GM12878 (cell line): ENCODE data around the gene FOLR3. TPM values are rescaled to one million over a fixed set of nuclear protein-coding genes. Genes with fewer than 3 reads are reported as not detected.

Experiments
- ATF3 ChIP-seq: IDR thresholded peaks from 2 replicates; pipeline ENCODE4 v1.6.1; 2011; ENCODE audit warnings: low read depth, mild to moderate bottlenecking, low read length, moderate library complexity, borderline replicate concordance; ENCODE audit errors: extremely low read depth
- CHD1 ChIP-seq: IDR thresholded peaks from 2 replicates; pipeline ENCODE4 v1.6.1; 2012; ENCODE audit warnings: low read depth, low read length, improper control_type of control experiment
- CREM ChIP-seq: IDR thresholded peaks from 2 replicates; pipeline ENCODE4 v1.6.1; 2014; ENCODE audit warnings: antibody characterized with exemption, low read depth
- E2F4 ChIP-seq: IDR thresholded peaks from 2 replicates; pipeline ENCODE4 v1.6.1; 2012; ENCODE audit warnings: low read depth, low read length, improper control_type of control experiment
- KLF5 ChIP-seq: fragments of 450-650 bp; IDR thresholded peaks from 2 replicates; pipeline ENCODE4 v1.6.1; 2014; ENCODE audit warnings: mild to moderate bottlenecking; ENCODE audit not compliant: partially characterized antibody
- MYC ChIP-seq: IDR thresholded peaks from 2 replicates; pipeline ENCODE4 v1.6.1; 2011; ENCODE audit warnings: mild to moderate bottlenecking, low read length, moderate library complexity, inconsistent platforms; ENCODE audit not compliant: insufficient read depth, insufficient replicate concordance, insufficient read length, severe bottlenecking
- PAX5 ChIP-seq: IDR thresholded peaks from 2 replicates; pipeline ENCODE4 v1.6.1; 2011; ENCODE audit warnings: low read depth, low read length, borderline replicate concordance
- PAX8 ChIP-seq: fragments of 450-650 bp; IDR thresholded peaks from 2 replicates; pipeline ENCODE4 v1.6.1; 2017; ENCODE audit warnings: mild to moderate bottlenecking, moderate library complexity
- PBX3 ChIP-seq: IDR thresholded peaks from 2 replicates; pipeline ENCODE4 v1.6.1; 2011; ENCODE audit warnings: mild to moderate bottlenecking, low read depth, low read length, moderate library complexity; ENCODE audit not compliant: insufficient replicate concordance
- POLR2A ChIP-seq: IDR thresholded peaks from 2 replicates; pipeline ENCODE4 v1.6.1; 2011; ENCODE audit warnings: low read depth, mild to moderate bottlenecking, low read length
- PRDM15 ChIP-seq: fragments of 450-650 bp; formaldehyde crosslinking; IDR thresholded peaks from 2 replicates; pipeline ENCODE4 v1.4.0; 2020; ENCODE audit warnings: mild to moderate bottlenecking, moderate library complexity
- RAD21 ChIP-seq: IDR thresholded peaks from 2 replicates; pipeline ENCODE4 v1.6.1; 2011; ENCODE audit warnings: mild to moderate bottlenecking, low read depth, low read length, moderate library complexity; ENCODE audit not compliant: insufficient read depth
- TBL1XR1 ChIP-seq: IDR thresholded peaks from 2 replicates; pipeline ENCODE4 v1.6.1; 2012; ENCODE audit warnings: low read depth, low read length, improper control_type of control experiment
- ZBTB11 ChIP-seq: fragments of 450-650 bp; formaldehyde crosslinking; IDR thresholded peaks from 2 replicates; pipeline ENCODE4 v1.5.0; 2022; ENCODE audit warnings: mild to moderate bottlenecking, missing genetic modification characterization
- ZZZ3 ChIP-seq: IDR thresholded peaks from 2 replicates; pipeline ENCODE4 v1.6.1; 2011; ENCODE audit warnings: low read depth; ENCODE audit not compliant: control insufficient read depth, insufficient read length
- polyA plus RNA-seq, 11 experiments: library from polyadenylated mRNA; depleted of rRNA in 4 of 11; unstranded in 6 of 11; stranded (reverse) in 5 of 11; fragments of >200 nt; fragmentation: Nextera tagmentation in 4 of 11; fragmentation: Illumina TruSeq in 1 of 11; extraction: Ambion mirVana in 4 of 11; extraction: Trizol in 1 of 11; gene quantifications; 1 replicate in 1 of 11; 2 replicates in 10 of 11; pipeline versions ENCODE4 v1.2.1 to v1.2.3, GENCODE V29; 2011 to 2016; ENCODE audit warnings: inconsistent platforms in 2 of 11, missing spikeins in 2 of 11, low read depth in 1 of 11
- total RNA-seq, 4 experiments: library from RNA; depleted of rRNA in 3 of 4; stranded (reverse); fragments of >200 nt in 3 of 4; fragmentation: Illumina TruSeq in 1 of 4; extraction: Trizol in 1 of 4; gene quantifications; 2 replicates each; pipeline versions ENCODE4 v1.2.1 to v1.2.3, GENCODE V29; 2013 to 2021
- TF ChIP-seq, protein P1 (sequence below): IDR thresholded peaks from 2 replicates; pipeline ENCODE4 v1.6.1; 2011; ENCODE audit warnings: borderline replicate concordance, low read depth, mild to moderate bottlenecking, moderate library complexity, low read length; ENCODE audit not compliant: insufficient read depth, poor library complexity, severe bottlenecking

FOLR3 gene
- total and polyA plus RNA-seq, 10 of the 15 experiments (the other 5 are each of a cell fraction or from before 2014, with no cell fraction given): not detected

- peak; percentile 60 for TF ChIP-seq ZBTB11 (CRISPR knock-in tag)
- TF ChIP-seq CHD1: no peak
- TF ChIP-seq KLF5: peak; percentile 64
- TF ChIP-seq ZZZ3: no peak
- TF ChIP-seq PAX5: peak; percentile 76; the same call in 1 of the 2 replicates
- peak; percentile 8; the same call in 1 of the 2 replicates for TF ChIP-seq TBL1XR1
- TF ChIP-seq RAD21: no peak
- no peak for TF ChIP-seq MYC
- TF ChIP-seq ATF3: peak; percentile 96
- TF ChIP-seq, protein P1, sequence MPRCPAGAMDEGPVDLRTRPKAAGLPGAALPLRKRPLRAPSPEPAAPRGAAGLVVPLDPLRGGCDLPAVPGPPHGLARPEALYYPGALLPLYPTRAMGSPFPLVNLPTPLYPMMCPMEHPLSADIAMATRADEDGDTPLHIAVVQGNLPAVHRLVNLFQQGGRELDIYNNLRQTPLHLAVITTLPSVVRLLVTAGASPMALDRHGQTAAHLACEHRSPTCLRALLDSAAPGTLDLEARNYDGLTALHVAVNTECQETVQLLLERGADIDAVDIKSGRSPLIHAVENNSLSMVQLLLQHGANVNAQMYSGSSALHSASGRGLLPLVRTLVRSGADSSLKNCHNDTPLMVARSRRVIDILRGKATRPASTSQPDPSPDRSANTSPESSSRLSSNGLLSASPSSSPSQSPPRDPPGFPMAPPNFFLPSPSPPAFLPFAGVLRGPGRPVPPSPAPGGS: peak; percentile 48
- TF ChIP-seq POLR2A: peak; percentile 94
- no peak for TF ChIP-seq PAX8
- no peak for TF ChIP-seq CREM
- peak; percentile 60; the same call in 1 of the 2 replicates for TF ChIP-seq PRDM15 (CRISPR knock-in tag)
- no peak for TF ChIP-seq E2F4
- TF ChIP-seq PBX3: no peak
Observed at GRCh38 chr11:72102946-72103753, 32.4 kb upstream of the FOLR3 start, which contains the start of gene LAMTOR1 (continued).
